SK-N-MC (cell line): ENCODE data around the gene CIITA.

Experiments
- EZH2 ChIP-seq: fragments of 200-600 bp; sonication (generic); IDR thresholded peaks from one replicate; pipeline ENCODE4 v1.6.1; 2017; ENCODE audit warnings: antibody characterized with exemption
- FOXP2 ChIP-seq: optimal IDR thresholded peaks from 2 replicates; pipeline ENCODE3; 2011; ENCODE audit warnings: mild to moderate bottlenecking, moderate library complexity; ENCODE audit not compliant: insufficient read depth; ENCODE audit errors: extremely low read length, control extremely low read depth
- POLR2AphosphoS5 ChIP-seq: IDR thresholded peaks from 2 replicates; pipeline ENCODE4 v1.6.1; 2012; ENCODE audit warnings: mild to moderate bottlenecking, low read depth, low read length, borderline replicate concordance

- TF ChIP-seq EZH2 (no peak), POLR2AphosphoS5 (no peak), FOXP2 (no peak)
Measured at GRCh38 chr16:10971560-10971961, 94.6 kb downstream of the CIITA start.
